ENCODE data around the gene NPAT. TPM values are rescaled to one million over a fixed set of nuclear protein-coding genes. Genes with fewer than 3 reads are reported as not detected.
A peak's percentile ranks its signal among the peaks of the same experiment; 100 is the strongest.

The NPAT gene
- total RNA-seq, 1 experiment from 2014 or later, result 27.9 TPM

GRCh38 chr11:108228251-108228650 lies 5.8 kb upstream of the NPAT start:
- Histone ChIP-seq H3K27ac (ENCODE audit: low read depth, low read length, poor library complexity, severe bottlenecking) (peak overlapping the region; percentile 45), H3K4me1 (ENCODE audit: insufficient read depth, low read length, poor library complexity, severe bottlenecking) (peaks cover 34% of the 10 kb centered on the region), H3K36me3 (ENCODE audit: insufficient read depth, low read length, poor library complexity, severe bottlenecking) (peaks cover 50% of the 10 kb centered on the region), H3K27me3 (replicated peaks; ENCODE audit: insufficient read depth, low read depth, low read length, poor library complexity) (no peaks in the 10 kb centered on the region), H3K9me3 (ENCODE audit: low read depth, low read length, poor library complexity, severe bottlenecking) (no peaks in the 10 kb centered on the region), H3K4me3 (ENCODE audit: low read depth, low read length, poor library complexity, severe bottlenecking) (no peak overlapping the region)
- ChIA-PET POLR2A (ENCODE audit: low non-redundant PET) (no interaction called here), CTCF (no interaction called here)
- intact Hi-C loops (cut with micrococcal nuclease; ENCODE audit: unreplicated experiment), result loop anchor here (10.0 kb wide), 1 partner anchor 267 kb away; the partner anchor contains the start of gene POGLUT3
- DNase-seq (ENCODE audit: low spot score), result no peak
- no peak for TF ChIP-seq EZH2 (IDR thresholded peaks at IDR 0.05; ENCODE audit: borderline replicate concordance, low read depth, low read length, poor library complexity, severe bottlenecking)
- TF ChIP-seq CTCF (conservative IDR thresholded peaks at IDR 0.05; ENCODE audit: low read depth, low read length), result no peak
- BruUV-seq (replicated peaks), result no TSS peak

GRCh38 chr11:108226036-108226435 lies 3.6 kb upstream of the NPAT start:
- ChIA-PET CTCF (interaction anchor here (0.6 to 0.7 kb wide), 2 partner anchors 15 to 615 kb away, joined by 4 to 5 read pairs; no protein-coding TSS in a partner anchor), POLR2A (ENCODE audit: low non-redundant PET) (no interaction called here)
- peaks cover 34% of the 10 kb centered on the region for H3K4me1 ChIP-seq (ENCODE audit: insufficient read depth, low read length, poor library complexity, severe bottlenecking)
- no TSS peak for BruUV-seq (replicated peaks)
- intact Hi-C loops (cut with micrococcal nuclease; ENCODE audit: unreplicated experiment), result loop anchor here (10.0 kb wide), 1 partner anchor 269 kb away; the partner anchor contains the start of gene POGLUT3
- peaks cover 37% of the 10 kb centered on the region for H3K36me3 ChIP-seq (ENCODE audit: insufficient read depth, low read length, poor library complexity, severe bottlenecking)
- no peak overlapping the region for H3K27ac ChIP-seq (ENCODE audit: low read depth, low read length, poor library complexity, severe bottlenecking)
- H3K27me3 ChIP-seq (replicated peaks; ENCODE audit: insufficient read depth, low read depth, low read length, poor library complexity), result no peaks in the 10 kb centered on the region
- H3K9me3 ChIP-seq (ENCODE audit: low read depth, low read length, poor library complexity, severe bottlenecking), result no peaks in the 10 kb centered on the region
- DNase-seq (ENCODE audit: low spot score), result no peak
- no peak for TF ChIP-seq CTCF (conservative IDR thresholded peaks at IDR 0.05; ENCODE audit: low read depth, low read length)
- TF ChIP-seq EZH2 (IDR thresholded peaks at IDR 0.05; ENCODE audit: borderline replicate concordance, low read depth, low read length, poor library complexity, severe bottlenecking), result no peak
- H3K4me3 ChIP-seq (ENCODE audit: low read depth, low read length, poor library complexity, severe bottlenecking), result no peak overlapping the region

GRCh38 chr11:108224911-108225786 lies 2.7 kb upstream of the NPAT start:
- DNase-seq (ENCODE audit: low spot score), result no peak
- no peaks in the 10 kb centered on the region for H3K27me3 ChIP-seq (replicated peaks; ENCODE audit: insufficient read depth, low read depth, low read length, poor library complexity)
- no TSS peak for BruUV-seq (replicated peaks)
- TF ChIP-seq EZH2 (IDR thresholded peaks at IDR 0.05; ENCODE audit: borderline replicate concordance, low read depth, low read length, poor library complexity, severe bottlenecking) (no peak), CTCF (conservative IDR thresholded peaks at IDR 0.05; ENCODE audit: low read depth, low read length) (no peak)
- CTCF ChIA-PET, result no interaction called here
- intact Hi-C loops (cut with micrococcal nuclease; ENCODE audit: unreplicated experiment), result loop anchor here (5.0 to 10.0 kb wide), 3 partner anchors 242 to 442 kb away; partner anchors contain the start of genes C11orf65, DDX10 and POGLUT3
- peak overlapping the region; percentile 81 for H3K4me3 ChIP-seq (ENCODE audit: low read depth, low read length, poor library complexity, severe bottlenecking)
- POLR2A ChIA-PET (ENCODE audit: low non-redundant PET), result no interaction called here
- H3K27ac ChIP-seq (ENCODE audit: low read depth, low read length, poor library complexity, severe bottlenecking), result no peak overlapping the region
- peaks cover 28% of the 10 kb centered on the region for H3K36me3 ChIP-seq (ENCODE audit: insufficient read depth, low read length, poor library complexity, severe bottlenecking)
- H3K9me3 ChIP-seq (ENCODE audit: low read depth, low read length, poor library complexity, severe bottlenecking), result no peaks in the 10 kb centered on the region
- peaks cover 41% of the 10 kb centered on the region for H3K4me1 ChIP-seq (ENCODE audit: insufficient read depth, low read length, poor library complexity, severe bottlenecking)

Data from A673 (cell line).